T-cell (primary cell): Measurements from ENCODE around the gene SLC38A10. TPM values are rescaled to one million over a fixed set of nuclear protein-coding genes. Genes with fewer than 3 reads are reported as not detected.

Source experiments
- ATAC-seq, 4 experiments: fragments of 200-7000 bp in 3 of 4; fragments of 150-1000 bp in 1 of 4; cut with Tn5 transposase; replicated peaks in 1 of 4; 1 replicate in 3 of 4; 2 replicates in 1 of 4; pipeline ENCODE4 v1.10.0; 2021; ENCODE audit warnings: moderate library complexity in 3 of 4, mild to moderate bottlenecking in 2 of 4, moderate number of reproducible peaks in 1 of 4
- CTCF ChIA-PET, 2 donors: fragments of 300-600 bp; sonication (Branson Sonifier 250); formaldehyde crosslinking; loops; one replicate each; lab custom pipeline; 2022; ENCODE audit warnings: antibody characterized with exemption in 2 of 2; lab: Charles Lee
- POLR2A ChIA-PET, 2 donors: fragments of 300-600 bp; sonication (Branson Sonifier 250); formaldehyde crosslinking; loops; one replicate each; lab custom pipeline; 2022; ENCODE audit warnings: antibody characterized with exemption in 2 of 2; lab: Charles Lee
- DNase-seq, 35 experiments: peaks; one replicate each; pipeline versions ENCODE4 v3.0.0 to v3.0.0-alpha.2; 2013 to 2023
- H3K27ac ChIP-seq: one replicate; pipeline ENCODE4 v1.5.1; 2013; ENCODE audit warnings: low read length
- H3K27me3 ChIP-seq, 2 experiments: replicated peaks in 1 of 2; 1 replicate in 1 of 2; 2 replicates in 1 of 2; pipeline versions ENCODE4 v1.6.1 to v1.7.0; 2013; ENCODE audit warnings: low read length in 1 of 2, mixed read lengths in 1 of 2; ENCODE audit not compliant: control insufficient read depth in 2 of 2, insufficient read depth in 2 of 2; ENCODE audit errors: extremely low read depth in 1 of 2
- H3K36me3 ChIP-seq, 2 donors: 1 replicate in 1 of 2; 2 replicates in 1 of 2; pipeline versions ENCODE4 v1.6.1 to v1.7.0; 2013; ENCODE audit warnings: low read length in 1 of 2; ENCODE audit not compliant: control insufficient read depth in 2 of 2, insufficient read depth in 1 of 2; ENCODE audit errors: extremely low read depth in 1 of 2
- H3K4me1 ChIP-seq, 2 experiments: 1 replicate in 1 of 2; 2 replicates in 1 of 2; pipeline versions ENCODE4 v1.6.1 to v1.7.0; 2013; ENCODE audit warnings: low read length in 2 of 2, mixed read lengths in 1 of 2; ENCODE audit not compliant: insufficient read depth in 2 of 2, control insufficient read depth in 1 of 2; ENCODE audit errors: extremely low read depth in 1 of 2
- H3K4me3 ChIP-seq, 2 donors: 1 replicate in 1 of 2; 2 replicates in 1 of 2; pipeline versions ENCODE4 v1.5.1 to v1.7.0; 2013; ENCODE audit warnings: mild to moderate bottlenecking in 2 of 2, low read length in 1 of 2, moderate library complexity in 1 of 2; ENCODE audit not compliant: control insufficient read depth in 1 of 2; ENCODE audit errors: extremely low read depth in 1 of 2
- H3K9me3 ChIP-seq: 2 replicates; pipeline ENCODE4 v1.7.0; 2013
- H3K27ac Mint-ChIP-seq, 2 donors: one replicate each; pipeline ENCODE4 v1.8.0; 2020 to 2021; ENCODE audit warnings: mild to moderate bottlenecking in 2 of 2, mixed read lengths in 2 of 2
- H3K27me3 Mint-ChIP-seq, 2 donors: one replicate each; pipeline ENCODE4 v1.8.0; 2021 to 2022; ENCODE audit warnings: mixed read lengths in 2 of 2
- H3K36me3 Mint-ChIP-seq: one replicate; pipeline ENCODE4 v1.8.0; 2021; ENCODE audit warnings: mixed read lengths
- H3K4me1 Mint-ChIP-seq, 3 donors: one replicate each; pipeline ENCODE4 v1.8.0; 2020 to 2022; ENCODE audit warnings: mixed read lengths in 3 of 3, mild to moderate bottlenecking in 1 of 3
- H3K4me3 Mint-ChIP-seq, 3 donors: one replicate each; pipeline ENCODE4 v1.8.0; 2020 to 2022; ENCODE audit warnings: mild to moderate bottlenecking in 3 of 3, mixed read lengths in 3 of 3, moderate library complexity in 3 of 3
- H3K9me3 Mint-ChIP-seq, 3 donors: one replicate each; pipeline ENCODE4 v1.8.0; 2020 to 2022; ENCODE audit warnings: mixed read lengths in 3 of 3
- WGBS: methylation state at CpG from one replicate; pipeline ENCODE4 v1.1.5; 2013; ENCODE audit warnings: missing lambda C conversion rate; ENCODE audit not compliant: insufficient coverage; 5-methylcytosine and 5-hydroxymethylcytosine counted together
- total RNA-seq, 35 experiments: library from RNA in 6 of 35; stranded (reverse) in 6 of 35; fragments of 120-200 nt in 1 of 35; gene quantifications; one replicate each; pipeline versions ENCODE4 v1.2.1 to v1.2.4 and lab custom pipeline; 2013 to 2026

The SLC38A10 gene
- total RNA-seq (10 to 100 TPM; 52.8 to 95.2 (median 82.3) TPM), total RNA-seq (lab: John Stamatoyannopoulos, UW) (48.6 to 146 (median 77.4) reads per million in 29 experiments)
- 51.8 TPM for total RNA-seq (2013)

- H3K4me1 ChIP-seq, result peaks cover 3 to 42% of the 10 kb centered on the region in 2 experiments
- ATAC-seq (peak; percentile 89 to 92 (median 90)), DNase-seq (peak; percentile 80 to 95 (median 88))
- WGBS, result under 1% methylated on average over 55 of the region's 59 CpGs
- Mint-ChIP-seq H3K27me3 (no peaks in the 10 kb centered on the region), H3K9me3 (no peaks in the 10 kb centered on the region), H3K4me3 (peak within 1 kb of the TSS; percentile 95 to 99 (median 97)), H3K4me1 (peaks cover 26 to 47% (median 37%) of the 10 kb centered on the region in 3 donors), H3K36me3 (peaks cover 1% of the 10 kb centered on the region), H3K27ac (peak within 1 kb of the TSS; percentile 96 to 97)
- H3K27me3 ChIP-seq, result no peaks in the 10 kb centered on the region
- H3K4me3 ChIP-seq, result peak within 1 kb of the TSS; percentile 88 to 97
- POLR2A ChIA-PET, result no interaction called here
- H3K27ac ChIP-seq, result peak within 1 kb of the TSS; percentile 89
- CTCF ChIA-PET, result interaction anchor here in 1 of 2 donors (0.7 to 0.8 kb wide), 3 partner anchors 55 to 190 kb away, joined by 3 to 4 read pairs (median 4); partner anchors contain the start of gene CEP131
- H3K9me3 ChIP-seq, result no peaks in the 10 kb centered on the region
- peaks cover 2 to 8% of the 10 kb centered on the region in 2 donors for H3K36me3 ChIP-seq
Measured at GRCh38 chr17:81295031-81295675, at the start of gene SLC38A10. Gene SLC38A10 (minus strand): TSS chr17:81295307. CDS start chr17:81294921, 386 bp downstream.

GRCh38 chr17:81342269-81343070 is 47.4 kb upstream of the SLC38A10 start:
- Mint-ChIP-seq H3K27me3 (peaks cover 27 to 56% of the 10 kb centered on the region in 2 donors), H3K4me1 (peaks cover 12 to 24% (median 22%) of the 10 kb centered on the region in 3 donors), H3K27ac (no peak overlapping the region), H3K36me3 (no peaks in the 10 kb centered on the region), H3K9me3 (no peaks in the 10 kb centered on the region), H3K4me3 (peak overlapping the region in 2 of 3 donors; percentile 37 to 70)
- Histone ChIP-seq H3K4me3 (no peak overlapping the region), H3K9me3 (no peaks in the 10 kb centered on the region), H3K27ac (no peak overlapping the region), H3K4me1 (peaks cover 8 to 55% of the 10 kb centered on the region in 2 experiments), H3K27me3 (peaks cover 5 to 86% of the 10 kb centered on the region in 2 experiments), H3K36me3 (no peaks in the 10 kb centered on the region)
- 9% methylated on average over 36 of the region's 55 CpGs for WGBS
- ChIA-PET CTCF (no interaction called here), POLR2A (no interaction called here)
- DNase-seq, result no peak
- ATAC-seq, result no peak

GRCh38 chr17:81341516-81342268 is 46.6 kb upstream of the SLC38A10 start:
- DNase-seq, result no peak
- H3K27me3 Mint-ChIP-seq, result peaks cover 27 to 56% of the 10 kb centered on the region in 2 donors
- Histone ChIP-seq H3K36me3 (no peaks in the 10 kb centered on the region), H3K9me3 (no peaks in the 10 kb centered on the region), H3K27me3 (peaks cover 5 to 91% of the 10 kb centered on the region in 2 experiments), H3K4me3 (no peak overlapping the region), H3K4me1 (peaks cover 8 to 53% of the 10 kb centered on the region in 2 experiments), H3K27ac (no peak overlapping the region)
- H3K4me1 Mint-ChIP-seq, result peaks cover 12 to 24% (median 22%) of the 10 kb centered on the region in 3 donors
- WGBS, result 6% methylated on average over 65 of the region's 83 CpGs
- H3K36me3 Mint-ChIP-seq, result no peaks in the 10 kb centered on the region
- no peaks in the 10 kb centered on the region for H3K9me3 Mint-ChIP-seq
- peak overlapping the region in 1 of 3 donors; percentile 8 for H3K4me3 Mint-ChIP-seq
- H3K27ac Mint-ChIP-seq, result no peak overlapping the region
- ATAC-seq, result no peak
- ChIA-PET POLR2A (no interaction called here), CTCF (no interaction called here)

- WGBS, result 23% methylated on average over 52 of the region's 60 CpGs
- H3K27me3 ChIP-seq, result peaks cover 5 to 93% of the 10 kb centered on the region in 2 experiments
- H3K9me3 Mint-ChIP-seq, result no peaks in the 10 kb centered on the region
- H3K4me1 Mint-ChIP-seq, result peaks cover 12 to 24% (median 22%) of the 10 kb centered on the region in 3 donors
- H3K36me3 ChIP-seq, result no peaks in the 10 kb centered on the region
- H3K27ac ChIP-seq, result no peak overlapping the region
- DNase-seq (no peak), ATAC-seq (no peak)
- POLR2A ChIA-PET, result no interaction called here
- H3K4me1 ChIP-seq, result peaks cover 8 to 48% of the 10 kb centered on the region in 2 experiments
- H3K27me3 Mint-ChIP-seq, result peaks cover 32 to 56% of the 10 kb centered on the region in 2 donors
- H3K4me3 Mint-ChIP-seq, result no peak overlapping the region
- CTCF ChIA-PET, result no interaction called here
- no peak overlapping the region for H3K27ac Mint-ChIP-seq
- H3K4me3 ChIP-seq, result no peak overlapping the region
- no peaks in the 10 kb centered on the region for H3K36me3 Mint-ChIP-seq
- no peaks in the 10 kb centered on the region for H3K9me3 ChIP-seq
Measured at GRCh38 chr17:81340607-81341515, 45.8 kb upstream of the SLC38A10 start.

GRCh38 chr17:81339534-81340296 is 44.6 kb upstream of the SLC38A10 start:
- H3K27ac Mint-ChIP-seq, result peak overlapping the region in 1 of 2 donors; percentile 15
- no peaks in the 10 kb centered on the region for H3K9me3 ChIP-seq
- H3K4me1 Mint-ChIP-seq, result peaks cover 11 to 20% (median 19%) of the 10 kb centered on the region in 3 donors
- no peak overlapping the region for H3K27ac ChIP-seq
- peaks cover 36 to 57% of the 10 kb centered on the region in 2 donors for H3K27me3 Mint-ChIP-seq
- WGBS, result 56% methylated on average over 4 of the region's 11 CpGs
- H3K4me1 ChIP-seq, result peaks cover 5 to 40% of the 10 kb centered on the region in 2 experiments
- DNase-seq (no peak), ATAC-seq (no peak)
- no peak overlapping the region for H3K4me3 Mint-ChIP-seq
- H3K36me3 ChIP-seq, result no peaks in the 10 kb centered on the region
- H3K9me3 Mint-ChIP-seq, result no peaks in the 10 kb centered on the region
- ChIA-PET POLR2A (no interaction called here), CTCF (interaction anchor here in 1 of 2 donors (0.7 kb wide), 1 partner anchor 271 kb away, joined by 4 read pairs; no protein-coding TSS in a partner anchor)
- H3K27me3 ChIP-seq, result peaks cover 5 to 96% of the 10 kb centered on the region in 2 experiments
- no peak overlapping the region for H3K4me3 ChIP-seq
- H3K36me3 Mint-ChIP-seq, result no peaks in the 10 kb centered on the region
